Lung (tissue), 12 donors: ENCODE results near the gene GTF2B. TPM values are rescaled to one million over a fixed set of nuclear protein-coding genes. Genes with fewer than 3 reads are reported as not detected.

Source experiments
- ATAC-seq: fragments of 200-7000 bp; cut with Tn5 transposase; one replicate; pipeline ENCODE4 v1.9.1; 2020; ENCODE audit warnings: moderate number of reproducible peaks; ENCODE audit not compliant: insufficient read depth, low FRiP score
- DNase-seq, 3 donors: peaks; one replicate each; pipeline ENCODE4 v3.0.0-alpha.2; 2013 to 2017
- H3K27ac ChIP-seq, 2 donors: one replicate each; pipeline ENCODE4 v1.5.1; 2013; ENCODE audit warnings: mild to moderate bottlenecking in 2 of 2, moderate library complexity in 2 of 2, control low read depth in 1 of 2, inconsistent platforms in 1 of 2, low read depth in 1 of 2, low read length in 1 of 2
- H3K27me3 ChIP-seq, 3 donors: one replicate each; pipeline ENCODE4 v1.5.1; 2013; ENCODE audit warnings: low read length in 2 of 3; ENCODE audit not compliant: control insufficient read depth in 3 of 3, insufficient read depth in 3 of 3
- H3K36me3 ChIP-seq, 4 donors: one replicate each; pipeline ENCODE4 v1.5.1; 2013; ENCODE audit warnings: low read length in 4 of 4, mild to moderate bottlenecking in 1 of 4, moderate library complexity in 1 of 4; ENCODE audit not compliant: control insufficient read depth in 4 of 4, insufficient read depth in 4 of 4
- H3K4me1 ChIP-seq, 5 donors: one replicate each; pipeline ENCODE4 v1.5.1; 2013; ENCODE audit warnings: low read length in 5 of 5, mild to moderate bottlenecking in 2 of 5, moderate library complexity in 1 of 5; ENCODE audit not compliant: control insufficient read depth in 5 of 5, insufficient read depth in 5 of 5
- H3K4me3 ChIP-seq: one replicate; pipeline ENCODE4 v1.5.1; 2013; ENCODE audit warnings: mild to moderate bottlenecking, control low read depth, moderate library complexity
- H3K9ac ChIP-seq, 2 donors: one replicate each; pipeline ENCODE4 v1.5.1; 2013; ENCODE audit warnings: low read length in 2 of 2, control low read depth in 1 of 2; ENCODE audit not compliant: insufficient read depth in 1 of 2
- H3K9me3 ChIP-seq, 4 donors: one replicate each; pipeline ENCODE4 v1.5.1; 2013; ENCODE audit warnings: low read length in 3 of 4, mild to moderate bottlenecking in 1 of 4, moderate library complexity in 1 of 4; ENCODE audit not compliant: control insufficient read depth in 4 of 4, insufficient read depth in 3 of 4
- CTCF ChIP-seq: IDR thresholded peaks from 2 replicates; pipeline ENCODE4 v1.5.1; 2012; ENCODE audit warnings: mild to moderate bottlenecking; ENCODE audit errors: control extremely low read depth, extremely low read depth
- WGBS, 2 donors: extraction: QIAGEN DNeasy Blood & Tissue Kit; methylation state at CpG; one replicate each; pipeline ENCODE4 v1.1.7; 2013; 5-methylcytosine and 5-hydroxymethylcytosine counted together
- polyA plus RNA-seq, 2 donors: library from polyadenylated mRNA; stranded (reverse); fragments of 200-250 nt; gene quantifications; one replicate each; pipeline ENCODE4 v1.2.1, GENCODE V29; 2013
- total RNA-seq, 2 donors: library from RNA; depleted of rRNA in 1 of 2; stranded (reverse); fragments of >200 nt in 1 of 2; gene quantifications; one replicate each; pipeline ENCODE4 v1.2.1, GENCODE V29; 2014 to 2021
- donor health status: control.
- donor health status: control.
- donor health status: Bipolar disorder and iron deficiency.
- donor health status: healthy.
- donor health status: DM: yes; HTN: yes; CAD: no.

Gene GTF2B
- total and polyA plus RNA-seq, 4 donors = 20.8 to 51.1 (median 29.8) TPM

GRCh38 chr1:88891951-88892340 lies 579 bp upstream of the GTF2B start:
- DNase-seq (peak in 1 of 3 donors; percentile 46), ATAC-seq (no peak)
- Histone ChIP-seq H3K9me3 (no peaks in the 10 kb centered on the region), H3K36me3 (peaks cover 0 to 3% (median 0%) of the 10 kb centered on the region in 4 donors), H3K27me3 (no peaks in the 10 kb centered on the region), H3K4me1 (peaks cover 3 to 19% (median 7%) of the 10 kb centered on the region in 5 donors), H3K27ac (no peak overlapping the region), H3K9ac (no peak overlapping the region), H3K4me3 (no peak overlapping the region)
- no peak for TF ChIP-seq CTCF
- WGBS, 2 donors = 30 to 37% methylated on average over 10 of the region's 10 CpGs

- DNase-seq = peak; percentile 35 to 58 (median 55)
- Histone ChIP-seq H3K4me1 (peaks cover 3 to 19% (median 7%) of the 10 kb centered on the region in 5 donors), H3K9me3 (no peaks in the 10 kb centered on the region), H3K36me3 (peaks cover 0 to 9% (median 2%) of the 10 kb centered on the region in 4 donors), H3K9ac (peak overlapping the region; percentile 67 to 97), H3K4me3 (peak overlapping the region; percentile 100), H3K27ac (peak overlapping the region; percentile 93 to 99), H3K27me3 (no peaks in the 10 kb centered on the region)
- ATAC-seq = no peak
- 0 to 1% methylated on average over 16 to 18 of the region's 18 CpGs for WGBS, 2 donors
- no peak for TF ChIP-seq CTCF
Observed at GRCh38 chr1:88890791-88891317, 513 bp downstream of the GTF2B start.

- Histone ChIP-seq H3K36me3 (peaks cover 0 to 13% (median 2%) of the 10 kb centered on the region in 4 donors), H3K27ac (no peak overlapping the region), H3K4me1 (peaks cover 3 to 19% (median 7%) of the 10 kb centered on the region in 5 donors), H3K9ac (peak overlapping the region; percentile 33 to 97), H3K9me3 (no peaks in the 10 kb centered on the region), H3K4me3 (no peak overlapping the region), H3K27me3 (no peaks in the 10 kb centered on the region)
- TF ChIP-seq CTCF = no peak
- no peak for ATAC-seq
- WGBS, 2 donors = 52 to 78% methylated on average over 2 of the region's 2 CpGs
- DNase-seq = no peak
Observed at GRCh38 chr1:88890131-88890530, 1.2 kb downstream of the GTF2B start.

GRCh38 chr1:88888750-88889149 lies 2.6 kb downstream of the GTF2B start:
- H3K27ac ChIP-seq = no peak overlapping the region
- H3K36me3 ChIP-seq = peaks cover 4 to 18% (median 7%) of the 10 kb centered on the region in 4 donors
- TF ChIP-seq CTCF = no peak
- no peak for DNase-seq
- H3K27me3 ChIP-seq = no peaks in the 10 kb centered on the region
- H3K4me3 ChIP-seq = no peak overlapping the region
- ATAC-seq = no peak
- H3K9me3 ChIP-seq = no peaks in the 10 kb centered on the region
- no peak overlapping the region for H3K9ac ChIP-seq
- H3K4me1 ChIP-seq = peaks cover 3 to 19% (median 7%) of the 10 kb centered on the region in 5 donors
- WGBS, 2 donors = 82 to 86% methylated on average over 1 of the region's 1 CpG
